GM23248 (cell line): ENCODE results near the gene ITGA1.
"Not testable (repeated sequence)": the region's sequence is repeated elsewhere in the genome, so short reads cannot be mapped to it uniquely, and the experiment has no call there.

ENCODE experiments used
- EZH2 ChIP-seq: fragments of 200-600 bp; sonication (generic); IDR thresholded peaks from 2 replicates; pipeline ENCODE4 v1.6.1; 2018; ENCODE audit warnings: antibody characterized with exemption, mild to moderate bottlenecking; ENCODE audit not compliant: insufficient read depth, poor library complexity, severe bottlenecking
- EZH2phosphoT487 ChIP-seq: fragments of 200-600 bp; sonication (generic); IDR thresholded peaks from 2 replicates; pipeline ENCODE4 v1.6.1; 2018; ENCODE audit warnings: antibody characterized with exemption, moderate library complexity, mild to moderate bottlenecking, low read depth; ENCODE audit not compliant: insufficient read depth

DNA sequence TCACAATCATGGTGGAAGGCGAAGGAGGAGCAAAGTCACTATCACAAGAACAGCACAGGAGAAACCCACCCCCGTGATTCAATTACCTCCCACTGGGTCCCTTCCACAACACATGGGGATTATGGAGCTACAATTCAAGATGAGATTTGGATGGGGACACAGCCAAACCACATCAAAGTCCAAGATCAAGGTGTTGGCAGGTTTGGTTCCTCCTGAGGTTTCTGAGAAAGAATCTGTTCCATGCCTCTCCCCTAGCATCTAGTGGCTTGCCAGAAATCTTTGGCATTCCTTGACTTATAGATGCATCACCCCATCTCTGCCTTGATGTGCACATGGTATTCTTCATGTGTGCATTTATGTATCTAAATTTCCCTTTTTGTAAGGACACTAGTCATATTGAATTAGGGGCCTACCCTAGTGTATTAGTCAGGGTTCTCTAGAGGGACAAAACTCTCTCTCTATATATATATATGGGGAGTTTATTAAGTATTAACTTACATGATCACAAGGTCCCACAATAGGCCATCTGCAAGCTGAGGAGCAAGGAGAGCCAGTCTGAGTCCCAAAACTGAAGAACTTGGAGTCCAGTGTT is 42.8 kb upstream of the ITGA1 start:
- not testable (repeated sequence) for TF ChIP-seq EZH2, EZH2phosphoT487
